ENCODE results near the gene ADAR.

Gene ADAR

DNA sequence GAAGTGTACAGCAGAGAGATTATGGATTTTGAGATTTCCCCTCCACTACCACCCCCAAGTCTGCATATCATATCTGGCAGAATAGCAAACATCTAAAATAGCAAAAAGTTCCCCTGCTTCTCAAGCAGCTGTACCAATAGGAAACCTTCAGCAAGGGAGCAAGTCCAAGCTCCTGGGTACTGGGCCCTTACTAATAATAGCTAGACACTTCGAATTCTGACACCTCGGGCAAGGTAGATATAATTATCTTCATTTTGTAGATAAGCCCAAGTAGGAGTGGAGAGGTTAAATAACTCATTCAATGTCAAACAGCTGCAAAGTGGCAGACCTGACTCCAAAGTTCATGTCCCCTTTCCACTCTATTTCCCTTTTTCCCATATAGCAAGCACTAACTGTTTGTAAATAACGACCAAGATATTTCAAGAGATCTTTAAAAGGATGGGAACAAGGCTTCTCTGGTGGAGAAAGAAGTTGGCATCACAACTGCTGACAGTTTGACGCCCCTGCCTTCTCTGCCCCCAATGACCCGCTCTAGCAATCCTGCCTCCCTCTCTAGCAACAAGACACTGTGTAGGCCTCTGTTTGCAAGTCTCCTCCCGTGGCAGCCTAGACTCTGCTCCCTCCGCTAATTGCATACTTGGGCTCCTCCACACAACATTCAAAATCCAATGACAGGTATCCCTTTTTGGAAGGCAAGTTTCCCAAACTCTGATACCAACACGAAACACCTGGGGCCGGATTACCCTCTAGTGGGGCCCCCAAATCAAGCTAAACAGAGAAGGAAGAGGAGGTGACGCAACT is 18.7 kb upstream of the ADAR start:
- H3K4me1 ChIP-seq (ENCODE audit: insufficient read depth, low read length) = peaks cover 38% of the 10 kb centered on the region
- H3K79me2 ChIP-seq (ENCODE audit: insufficient read depth, low read length) = peaks cover 64% of the 10 kb centered on the region
- peaks cover 23% of the 10 kb centered on the region for H3K36me3 ChIP-seq (ENCODE audit: insufficient read depth, low read length)
- peak overlapping the region; percentile 96 for H3K4me2 ChIP-seq (ENCODE audit: insufficient read depth, low read length)
- DNase-seq (no peak), ATAC-seq (ENCODE audit: insufficient read depth, low read depth) (peak; percentile 62)
- H2AFZ ChIP-seq (ENCODE audit: low read depth, low read length) = peak overlapping the region; percentile 100
- peaks cover 9% of the 10 kb centered on the region for H3K9me3 ChIP-seq (ENCODE audit: insufficient read depth, low read length, severe bottlenecking)
- TF ChIP-seq, protein P1, sequence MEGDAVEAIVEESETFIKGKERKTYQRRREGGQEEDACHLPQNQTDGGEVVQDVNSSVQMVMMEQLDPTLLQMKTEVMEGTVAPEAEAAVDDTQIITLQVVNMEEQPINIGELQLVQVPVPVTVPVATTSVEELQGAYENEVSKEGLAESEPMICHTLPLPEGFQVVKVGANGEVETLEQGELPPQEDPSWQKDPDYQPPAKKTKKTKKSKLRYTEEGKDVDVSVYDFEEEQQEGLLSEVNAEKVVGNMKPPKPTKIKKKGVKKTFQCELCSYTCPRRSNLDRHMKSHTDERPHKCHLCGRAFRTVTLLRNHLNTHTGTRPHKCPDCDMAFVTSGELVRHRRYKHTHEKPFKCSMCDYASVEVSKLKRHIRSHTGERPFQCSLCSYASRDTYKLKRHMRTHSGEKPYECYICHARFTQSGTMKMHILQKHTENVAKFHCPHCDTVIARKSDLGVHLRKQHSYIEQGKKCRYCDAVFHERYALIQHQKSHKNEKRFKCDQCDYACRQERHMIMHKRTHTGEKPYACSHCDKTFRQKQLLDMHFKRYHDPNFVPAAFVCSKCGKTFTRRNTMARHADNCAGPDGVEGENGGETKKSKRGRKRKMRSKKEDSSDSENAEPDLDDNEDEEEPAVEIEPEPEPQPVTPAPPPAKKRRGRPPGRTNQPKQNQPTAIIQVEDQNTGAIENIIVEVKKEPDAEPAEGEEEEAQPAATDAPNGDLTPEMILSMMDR (IDR thresholded peaks at IDR 0.05; ENCODE audit: borderline replicate concordance, extremely low read depth, low read length, poor library complexity, severe bottlenecking) = no peak
- peaks cover 38% of the 10 kb centered on the region; the same call in 1 of the 2 replicates for H4K20me1 ChIP-seq (ENCODE audit: insufficient read depth, low read length)
- H3K4me3 ChIP-seq (ENCODE audit: low read depth in 1 of 2, low read length in 2 of 2) = peak overlapping the region; percentile 97 to 99
- H3K9ac ChIP-seq (ENCODE audit: low read depth, low read length) = peak overlapping the region; percentile 84
- peaks cover 2% of the 10 kb centered on the region for H3K27me3 ChIP-seq (ENCODE audit: insufficient read depth, low read length, poor library complexity)
- peak overlapping the region; percentile 98 for H3K27ac ChIP-seq (ENCODE audit: low read length)

DNA sequence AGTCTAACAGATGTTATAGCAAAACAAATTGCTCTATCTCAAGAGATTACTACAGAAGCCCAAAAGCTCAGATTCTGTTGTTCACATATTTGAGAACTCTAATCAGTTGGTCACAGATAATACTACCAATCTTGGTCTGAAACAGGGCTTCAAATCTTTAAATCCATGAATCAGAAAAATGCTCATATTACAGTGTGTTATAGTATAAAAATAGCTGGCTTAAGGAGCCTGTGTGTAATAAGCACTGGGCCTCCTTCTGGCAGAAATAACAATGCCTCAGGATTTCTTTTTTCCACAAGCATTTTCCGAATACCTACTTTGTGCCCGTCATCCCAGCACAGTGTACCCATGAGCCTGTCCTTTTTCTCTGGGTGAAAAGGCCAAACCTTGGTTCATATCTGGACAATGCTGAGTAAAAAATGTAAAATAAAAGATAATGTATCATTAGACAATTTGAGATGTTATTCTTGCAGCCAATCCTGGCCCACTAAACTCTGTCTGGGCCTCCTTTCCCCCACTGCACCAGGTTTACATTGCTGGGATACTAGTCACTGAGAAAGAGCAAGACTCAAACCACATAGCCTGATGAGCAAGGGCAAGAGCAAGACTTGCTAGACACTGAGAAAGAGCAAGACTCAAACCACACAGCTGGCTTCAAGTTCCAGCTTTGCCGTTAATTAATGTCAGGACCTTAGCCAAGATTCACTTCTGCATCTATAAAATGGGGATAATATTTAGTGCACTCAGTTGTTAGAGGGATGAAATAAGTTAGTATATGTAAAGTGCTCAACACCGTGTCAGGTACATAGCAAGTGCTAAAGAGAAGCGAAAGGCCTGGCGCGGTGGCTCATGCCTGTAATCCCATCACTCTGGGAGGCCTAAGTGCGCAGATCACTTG is 17.0 kb upstream of the ADAR start:
- no peak overlapping the region for H3K4me3 ChIP-seq (ENCODE audit: low read depth in 1 of 2, low read length in 2 of 2)
- H3K9ac ChIP-seq (ENCODE audit: low read depth, low read length) = no peak overlapping the region
- peaks cover 9% of the 10 kb centered on the region for H3K9me3 ChIP-seq (ENCODE audit: insufficient read depth, low read length, severe bottlenecking)
- ATAC-seq (ENCODE audit: insufficient read depth, low read depth) (no peak), DNase-seq (no peak)
- no peak overlapping the region for H2AFZ ChIP-seq (ENCODE audit: low read depth, low read length)
- peak overlapping the region; percentile 24; the same call in 1 of the 2 replicates for H3K4me2 ChIP-seq (ENCODE audit: insufficient read depth, low read length)
- H3K79me2 ChIP-seq (ENCODE audit: insufficient read depth, low read length) = peaks cover 80% of the 10 kb centered on the region
- TF ChIP-seq EZH2 (IDR thresholded peaks at IDR 0.05; ENCODE audit: borderline replicate concordance, low read depth, low read length, severe bottlenecking) = no peak
- TF ChIP-seq, protein P1 (IDR thresholded peaks at IDR 0.05; ENCODE audit: borderline replicate concordance, extremely low read depth, low read length, poor library complexity, severe bottlenecking) = no peak
- H3K27ac ChIP-seq (ENCODE audit: low read length) = no peak overlapping the region
- H3K27me3 ChIP-seq (ENCODE audit: insufficient read depth, low read length, poor library complexity) = no peaks in the 10 kb centered on the region
- H3K4me1 ChIP-seq (ENCODE audit: insufficient read depth, low read length) = peaks cover 40% of the 10 kb centered on the region
- peaks cover 23% of the 10 kb centered on the region for H3K36me3 ChIP-seq (ENCODE audit: insufficient read depth, low read length)
- peaks cover 46% of the 10 kb centered on the region; the same call in 1 of the 2 replicates for H4K20me1 ChIP-seq (ENCODE audit: insufficient read depth, low read length)

- Histone ChIP-seq H3K4me3 (ENCODE audit: low read depth in 1 of 2, low read length in 2 of 2) (no peak overlapping the region), H3K9me3 (ENCODE audit: insufficient read depth, low read length, severe bottlenecking) (no peaks in the 10 kb centered on the region), H4K20me1 (ENCODE audit: insufficient read depth, low read length) (peaks cover 61% of the 10 kb centered on the region; the same call in 1 of the 2 replicates), H3K4me2 (ENCODE audit: insufficient read depth, low read length) (no peak overlapping the region), H3K79me2 (ENCODE audit: insufficient read depth, low read length) (peaks cover 96% of the 10 kb centered on the region), H3K27ac (ENCODE audit: low read length) (no peak overlapping the region), H3K4me1 (ENCODE audit: insufficient read depth, low read length) (peaks cover 36% of the 10 kb centered on the region), H3K36me3 (ENCODE audit: insufficient read depth, low read length) (peaks cover 30% of the 10 kb centered on the region), H2AFZ (ENCODE audit: low read depth, low read length) (no peak overlapping the region), H3K9ac (ENCODE audit: low read depth, low read length) (no peak overlapping the region), H3K27me3 (ENCODE audit: insufficient read depth, low read length, poor library complexity) (no peaks in the 10 kb centered on the region)
- no peak for DNase-seq
- no peak for ATAC-seq (ENCODE audit: insufficient read depth, low read depth)
- TF ChIP-seq, protein P1 (IDR thresholded peaks at IDR 0.05; ENCODE audit: borderline replicate concordance, extremely low read depth, low read length, poor library complexity, severe bottlenecking) = no peak
- no peak for TF ChIP-seq EZH2 (IDR thresholded peaks at IDR 0.05; ENCODE audit: borderline replicate concordance, low read depth, low read length, severe bottlenecking)
Measured at GRCh38 chr1:154623358-154623757, 15.4 kb upstream of the ADAR start.

All from DND-41 (cell line).